H1 (cell line): ENCODE measurements around the gene BRCA2. TPM values are rescaled to one million over a fixed set of nuclear protein-coding genes. Genes with fewer than 3 reads are reported as not detected.

Experiments
- CTCF ChIA-PET: fragments of 300-600 bp; sonication (Branson Sonifier 250); formaldehyde crosslinking; loops from one replicate; lab custom pipeline; 2021; ENCODE audit not compliant: partially characterized antibody; lab: Charles Lee
- POLR2A ChIA-PET: fragments of 300-600 bp; sonication (Branson Sonifier 250); formaldehyde crosslinking; loops from one replicate; lab custom pipeline; 2021; ENCODE audit warnings: inconsistent platforms; ENCODE audit not compliant: partially characterized antibody; lab: Charles Lee
- DNase-seq, 2 experiments: peaks; one replicate each; pipeline versions ENCODE4 v3.0.0 to v3.0.0-alpha.2; 2010 to 2022; ENCODE audit warnings: low spot score in 2 of 2, low read depth in 1 of 2, mixed read lengths in 1 of 2
- FAIRE-seq: peaks from 2 replicates; lab custom pipeline; 2011; peaks lifted over from hg19 to GRCh38; lab: Jason Lieb, UNC
- H2AFZ ChIP-seq: 2 replicates; pipeline ENCODE4 v1.8.1; 2012; ENCODE audit warnings: low read length, inconsistent platforms
- H2AK5ac ChIP-seq: 2 replicates; pipeline ENCODE4 v1.6.1; 2013; ENCODE audit warnings: low read depth, low read length
- H2BK120ac ChIP-seq: replicated peaks from 2 replicates; pipeline ENCODE3; 2013; ENCODE audit warnings: low read depth, low read length, inconsistent platforms
- H2BK12ac ChIP-seq: 2 replicates; pipeline ENCODE4 v1.6.1; 2013; ENCODE audit warnings: low read depth, low read length
- H2BK15ac ChIP-seq: 2 replicates; pipeline ENCODE4 v1.6.1; 2013; ENCODE audit warnings: low read length
- H2BK20ac ChIP-seq: 2 replicates; pipeline ENCODE4 v1.6.1; 2013; ENCODE audit warnings: low read length
- H2BK5ac ChIP-seq: 2 replicates; pipeline ENCODE4 v1.6.1; 2013; ENCODE audit warnings: low read depth, low read length
- H3K14ac ChIP-seq: 2 replicates; pipeline ENCODE4 v1.6.1; 2013; ENCODE audit warnings: inconsistent platforms; ENCODE audit not compliant: insufficient read length
- H3K18ac ChIP-seq: 2 replicates; pipeline ENCODE4 v1.6.1; 2013; ENCODE audit warnings: low read length; ENCODE audit errors: extremely low read depth
- H3K23ac ChIP-seq: 2 replicates; pipeline ENCODE4 v1.6.1; 2013; ENCODE audit warnings: inconsistent platforms; ENCODE audit not compliant: insufficient read length
- H3K23me2 ChIP-seq: 2 replicates; pipeline ENCODE4 v1.6.1; 2013; ENCODE audit warnings: low read depth, low read length
- H3K27ac ChIP-seq: 2 replicates; pipeline ENCODE4 v1.6.1; 2011; ENCODE audit warnings: low read depth, low read length, inconsistent platforms
- H3K27me3 ChIP-seq, 4 experiments: replicated peaks in 1 of 4; 1 replicate in 1 of 4; 2 replicates in 3 of 4; pipeline versions ENCODE4 v1.6.1 to v1.8.1; 2011 to 2013; ENCODE audit warnings: low read length in 3 of 4, mild to moderate bottlenecking in 3 of 4, inconsistent platforms in 2 of 4, mixed read lengths in 2 of 4, moderate library complexity in 1 of 4; ENCODE audit not compliant: control insufficient read depth in 3 of 4, insufficient read depth in 3 of 4; ENCODE audit errors: extremely low read depth in 1 of 4
- H3K36me3 ChIP-seq, 4 experiments: 2 replicates each; pipeline versions ENCODE4 v1.6.1 to v1.8.1; 2011 to 2013; ENCODE audit warnings: mild to moderate bottlenecking in 4 of 4, low read length in 3 of 4, moderate library complexity in 2 of 4, control low read depth in 1 of 4, inconsistent platforms in 1 of 4; ENCODE audit not compliant: insufficient read depth in 4 of 4, control insufficient read depth in 2 of 4
- H3K4ac ChIP-seq: replicated peaks from 2 replicates; pipeline ENCODE3; 2013; ENCODE audit warnings: low read length, low read depth, mixed read lengths, inconsistent platforms; ENCODE audit not compliant: insufficient read length
- H3K4me1 ChIP-seq, 4 experiments: replicated peaks in 1 of 4; 1 replicate in 1 of 4; 2 replicates in 3 of 4; pipeline versions ENCODE4 v1.6.1 to v1.8.1; 2011 to 2013; ENCODE audit warnings: low read length in 3 of 4, inconsistent platforms in 2 of 4, mixed read lengths in 1 of 4; ENCODE audit not compliant: insufficient read depth in 4 of 4, control insufficient read depth in 3 of 4
- H3K4me2 ChIP-seq, 2 experiments: 2 replicates each; pipeline versions ENCODE4 v1.6.1 to v1.8.1; 2011 to 2013; ENCODE audit warnings: low read depth in 2 of 2, low read length in 2 of 2, control low read depth in 1 of 2, inconsistent platforms in 1 of 2, mild to moderate bottlenecking in 1 of 2; ENCODE audit not compliant: insufficient read depth in 1 of 2
- H3K4me3 ChIP-seq, 4 experiments: fragments of 200-600, 300-600 bp in 1 of 4; sonication (generic), shearing (Covaris generic), sonication (Bioruptor Twin) in 1 of 4; 2 replicates each; pipeline versions ENCODE4 v1.5.1 to v1.8.1; 2011 to 2016; ENCODE audit warnings: low read length in 4 of 4, low read depth in 3 of 4, control low read depth in 2 of 4, inconsistent platforms in 2 of 4, mild to moderate bottlenecking in 2 of 4, mixed read lengths in 1 of 4, moderate library complexity in 1 of 4; ENCODE audit not compliant: insufficient read depth in 2 of 4; ENCODE audit errors: extremely low read depth in 1 of 4
- H3K56ac ChIP-seq: replicated peaks from 2 replicates; pipeline ENCODE3; 2013; ENCODE audit warnings: low read depth, mild to moderate bottlenecking, mixed read lengths, low read length, inconsistent platforms; ENCODE audit not compliant: insufficient read length
- H3K79me1 ChIP-seq: 2 replicates; pipeline ENCODE4 v1.6.1; 2013; ENCODE audit warnings: low read depth, low read length, control low read depth
- H3K79me2 ChIP-seq, 2 experiments: 2 replicates each; pipeline versions ENCODE4 v1.6.1 to v1.8.1; 2012 to 2013; ENCODE audit warnings: low read length in 2 of 2, mild to moderate bottlenecking in 2 of 2, inconsistent platforms in 1 of 2; ENCODE audit not compliant: insufficient read depth in 2 of 2, control insufficient read depth in 1 of 2
- H3K9ac ChIP-seq, 4 experiments: replicated peaks in 1 of 4; 1 replicate in 1 of 4; 2 replicates in 3 of 4; pipeline versions ENCODE4 v1.6.1 to v1.8.1; 2011 to 2013; ENCODE audit warnings: low read depth in 3 of 4, low read length in 3 of 4, control low read depth in 2 of 4, mild to moderate bottlenecking in 2 of 4, moderate library complexity in 2 of 4, inconsistent platforms in 1 of 4; ENCODE audit errors: extremely low read depth in 1 of 4
- H3K9me3 ChIP-seq, 2 experiments: 2 replicates each; pipeline versions ENCODE4 v1.6.1 to v1.8.1; 2012 to 2013; ENCODE audit warnings: mild to moderate bottlenecking in 2 of 2, moderate library complexity in 2 of 2, control low read depth in 1 of 2, inconsistent platforms in 1 of 2, low read depth in 1 of 2, low read length in 1 of 2, mixed read lengths in 1 of 2; ENCODE audit not compliant: insufficient read depth in 2 of 2
- H4K20me1 ChIP-seq, 2 experiments: replicated peaks in 1 of 2; 2 replicates each; pipeline versions ENCODE3 to v1.8.1; 2011 to 2013; ENCODE audit warnings: inconsistent platforms in 2 of 2, low read length in 2 of 2, mild to moderate bottlenecking in 1 of 2; ENCODE audit not compliant: insufficient read depth in 2 of 2, control insufficient read depth in 1 of 2
- H4K5ac ChIP-seq: 2 replicates; pipeline ENCODE4 v1.6.1; 2013; ENCODE audit warnings: low read length, low read depth, mixed read lengths, inconsistent platforms; ENCODE audit not compliant: insufficient read length
- H4K8ac ChIP-seq: 2 replicates; pipeline ENCODE4 v1.8.0; 2013; ENCODE audit warnings: mild to moderate bottlenecking, moderate library complexity, low read length, inconsistent platforms; ENCODE audit not compliant: insufficient read depth; ENCODE audit errors: extremely low read depth
- H4K91ac ChIP-seq: replicated peaks from 2 replicates; pipeline ENCODE3; 2013; ENCODE audit warnings: low read length, mixed read lengths, inconsistent platforms; ENCODE audit not compliant: insufficient read length
- CHD2 ChIP-seq: IDR thresholded peaks from 2 replicates; pipeline ENCODE4 v1.6.1; 2012; ENCODE audit warnings: low read length, improper control_type of control experiment
- CTBP2 ChIP-seq: IDR thresholded peaks from 2 replicates; pipeline ENCODE4 v1.7.0; 2011; ENCODE audit warnings: borderline replicate concordance, mild to moderate bottlenecking, moderate library complexity, mixed read lengths, low read length; ENCODE audit not compliant: insufficient read depth, insufficient read length
- GTF2F1 ChIP-seq: IDR thresholded peaks from 2 replicates; pipeline ENCODE4 v1.6.1; 2012; ENCODE audit warnings: low read depth, low read length, improper control_type of control experiment, borderline replicate concordance
- JUND ChIP-seq: IDR thresholded peaks from 2 replicates; pipeline ENCODE4 v1.6.1; 2011; ENCODE audit warnings: mild to moderate bottlenecking, improper control_type of control experiment, low read length
- KDM1A ChIP-seq: fragments of 200-600, 300-600 bp; sonication (generic); IDR thresholded peaks from 2 replicates; pipeline ENCODE4 v1.7.1; 2016; ENCODE audit warnings: mild to moderate bottlenecking, low read length, borderline replicate concordance
- POU5F1 ChIP-seq: IDR thresholded peaks from 2 replicates; pipeline ENCODE4 v1.6.1; 2011; ENCODE audit warnings: low read depth, mild to moderate bottlenecking, low read length, moderate library complexity
- SP2 ChIP-seq: IDR thresholded peaks from 2 replicates; pipeline ENCODE4 v1.6.1; 2012; ENCODE audit warnings: mild to moderate bottlenecking, low read length, inconsistent platforms
- TAF1 ChIP-seq: IDR thresholded peaks from 2 replicates; pipeline ENCODE4 v1.6.1; 2011; ENCODE audit warnings: mild to moderate bottlenecking, low read depth, low read length
- YY1 ChIP-seq: IDR thresholded peaks from 2 replicates; pipeline ENCODE4 v1.6.1; 2011; ENCODE audit warnings: low read depth, mild to moderate bottlenecking, low read length
- ZNF274 ChIP-seq: IDR thresholded peaks from 2 replicates; pipeline ENCODE4 v1.7.0; 2012; ENCODE audit warnings: low read length, borderline replicate concordance; ENCODE audit errors: extremely low read depth
- WGBS, 2 experiments: shearing (Covaris generic) in 1 of 2; methylation state at CpG; one replicate each; pipeline versions ENCODE4 v1.1.6 to v1.1.7; 2013 to 2015; ENCODE audit warnings: low lambda C conversion rate in 2 of 2, mixed read lengths in 2 of 2, inconsistent platforms in 1 of 2, low coverage in 1 of 2, missing lambda C conversion rate in 1 of 2; ENCODE audit not compliant: insufficient replicate concordance in 2 of 2, insufficient coverage in 1 of 2, insufficient read length in 1 of 2; ENCODE audit errors: extremely low coverage in 1 of 2, missing lambda C conversion rate in 1 of 2; 5-methylcytosine and 5-hydroxymethylcytosine counted together
- polyA plus RNA-seq, 7 experiments: library from polyadenylated mRNA; depleted of rRNA in 3 of 7; stranded (reverse) in 5 of 7; unstranded in 2 of 7; fragments of >200 nt in 5 of 7; fragments of 200-250 nt in 2 of 7; gene quantifications; 1 replicate in 5 of 7; 2 replicates in 1 of 7; 4 replicates in 1 of 7; pipeline versions ENCODE4 v1.2.1 to v1.2.3, GENCODE V29; 2011 to 2013; ENCODE audit warnings: missing spikeins in 2 of 7, mixed read lengths in 2 of 7
- total RNA-seq: library from RNA; stranded (reverse); fragmentation: NEBNext Ultra II Directional; extraction: Animal tissue kit (Norgen Biotek cat#: 25700); gene quantifications from 2 replicates; pipeline ENCODE4 v1.2.1, GENCODE V29; 2021
- TF ChIP-seq, protein P1 (sequence below), 3 experiments: IDR thresholded peaks; 1 replicate in 2 of 3; 2 replicates in 1 of 3; pipeline versions ENCODE4 v1.5.1 to v1.6.1; 2011; ENCODE audit warnings: low read length in 3 of 3, mild to moderate bottlenecking in 3 of 3, inconsistent platforms in 2 of 3, low read depth in 1 of 3, moderate library complexity in 1 of 3; ENCODE audit not compliant: insufficient read depth in 1 of 3; ENCODE audit errors: control extremely low read depth in 1 of 3

BRCA2 gene
- total and polyA plus RNA-seq, 2 of the 8 experiments (the other 6 are each of a cell fraction or from before 2014, with no cell fraction given): 4.2 to 24.9 TPM

DNA sequence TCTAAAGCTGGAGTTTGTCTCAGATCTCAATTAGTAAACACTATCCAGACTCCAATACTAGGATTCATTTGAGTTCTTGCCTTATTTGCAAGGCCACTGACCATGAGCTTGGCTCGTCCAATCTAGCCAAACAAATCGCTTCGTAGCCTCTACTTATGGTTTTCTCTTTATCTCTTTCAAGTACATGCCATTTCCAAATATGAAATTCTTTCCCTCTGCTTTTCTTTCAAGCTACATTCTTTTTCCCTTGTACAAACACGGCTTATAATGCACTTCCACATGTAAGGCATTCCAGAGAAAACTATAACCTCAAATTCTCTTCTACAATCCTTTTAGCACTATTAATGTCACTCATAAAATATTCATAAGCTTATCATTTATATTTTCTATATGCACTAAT lies 123.6 kb downstream of the BRCA2 start:
- CTCF ChIA-PET: interaction anchor here (1.0 to 1.4 kb wide), 3 partner anchors 36 to 222 kb away, joined by 3 read pairs; no protein-coding TSS in a partner anchor

More for the DNA sequence above, 123.6 kb downstream of the BRCA2 start:
- Histone ChIP-seq H3K14ac (no peak overlapping the region), H3K9ac (no peak overlapping the region), H2BK12ac (no peak overlapping the region), H3K23ac (no peak overlapping the region), H2BK5ac (no peak overlapping the region), H3K27ac (no peak overlapping the region), H4K20me1 (no peaks in the 10 kb centered on the region), H3K18ac (no peak overlapping the region), H2AFZ (no peak overlapping the region), H3K4me3 (no peak overlapping the region), H3K27me3 (no peaks in the 10 kb centered on the region), H3K4me2 (no peak overlapping the region), H3K36me3 (no peaks in the 10 kb centered on the region), H2BK120ac (no peak overlapping the region), H2BK20ac (no peak overlapping the region), H3K4me1 (no peaks in the 10 kb centered on the region), H4K91ac (no peak overlapping the region), H4K8ac (no peak overlapping the region), H2BK15ac (no peak overlapping the region), H3K79me2 (no peaks in the 10 kb centered on the region), H4K5ac (no peak overlapping the region), H3K56ac (no peak overlapping the region), H2AK5ac (no peak overlapping the region), H3K79me1 (no peaks in the 10 kb centered on the region), H3K4ac (no peak overlapping the region), H3K23me2 (no peaks in the 10 kb centered on the region), H3K9me3 (no peaks in the 10 kb centered on the region)
- POLR2A ChIA-PET: no interaction called here
- DNase-seq (no peak), FAIRE-seq (no peak)
- TF ChIP-seq CTBP2 (no peak), TAF1 (no peak), SP2 (no peak), ZNF274 (no peak), YY1 (no peak), GTF2F1 (no peak), JUND (no peak), KDM1A (no peak), CHD2 (no peak), POU5F1 (no peak)
- TF ChIP-seq, protein P1, sequence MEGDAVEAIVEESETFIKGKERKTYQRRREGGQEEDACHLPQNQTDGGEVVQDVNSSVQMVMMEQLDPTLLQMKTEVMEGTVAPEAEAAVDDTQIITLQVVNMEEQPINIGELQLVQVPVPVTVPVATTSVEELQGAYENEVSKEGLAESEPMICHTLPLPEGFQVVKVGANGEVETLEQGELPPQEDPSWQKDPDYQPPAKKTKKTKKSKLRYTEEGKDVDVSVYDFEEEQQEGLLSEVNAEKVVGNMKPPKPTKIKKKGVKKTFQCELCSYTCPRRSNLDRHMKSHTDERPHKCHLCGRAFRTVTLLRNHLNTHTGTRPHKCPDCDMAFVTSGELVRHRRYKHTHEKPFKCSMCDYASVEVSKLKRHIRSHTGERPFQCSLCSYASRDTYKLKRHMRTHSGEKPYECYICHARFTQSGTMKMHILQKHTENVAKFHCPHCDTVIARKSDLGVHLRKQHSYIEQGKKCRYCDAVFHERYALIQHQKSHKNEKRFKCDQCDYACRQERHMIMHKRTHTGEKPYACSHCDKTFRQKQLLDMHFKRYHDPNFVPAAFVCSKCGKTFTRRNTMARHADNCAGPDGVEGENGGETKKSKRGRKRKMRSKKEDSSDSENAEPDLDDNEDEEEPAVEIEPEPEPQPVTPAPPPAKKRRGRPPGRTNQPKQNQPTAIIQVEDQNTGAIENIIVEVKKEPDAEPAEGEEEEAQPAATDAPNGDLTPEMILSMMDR (IDR thresholded peaks at IDR 0.05; ENCODE audit: control extremely low read depth in 1 of 3, insufficient read depth in 1 of 3, low read depth in 1 of 3, low read length in 3 of 3): no peak
- WGBS, 2 experiments: 94% methylated on average over 4 of the region's 4 CpGs; no CpG with 5 or more reads in 1 of the 2 experiments
